Panc1 (cell line): ENCODE measurements around the gene EDEM1. TPM values are rescaled to one million over a fixed set of nuclear protein-coding genes. Genes with fewer than 3 reads are reported as not detected.

Experiments used
- ATAC-seq: fragments of 200-7000 bp; cut with Tn5 transposase; 2 replicates; pipeline ENCODE4 v1.9.1; 2020; ENCODE audit warnings: mild to moderate bottlenecking, moderate library complexity
- BruUV-seq: library from RNA; stranded (reverse); fragments of 400-500 nt; replicated peaks from 2 replicates; lab custom pipeline; 2021; lab: Mats Ljungman, UMichigan
- CTCF ChIA-PET: fragments of 300-600 bp; sonication (Branson Sonifier 250); formaldehyde crosslinking; loops from one replicate; lab custom pipeline; 2022; ENCODE audit warnings: antibody characterized with exemption; lab: Charles Lee
- POLR2A ChIA-PET: fragments of 300-600 bp; sonication (Branson Sonifier 250); formaldehyde crosslinking; loops from one replicate; lab custom pipeline; 2022; ENCODE audit warnings: antibody characterized with exemption; lab: Charles Lee
- DNase-seq: peaks from one replicate; pipeline ENCODE4 v3.0.0-alpha.2; 2010; ENCODE audit warnings: low read depth, low spot score
- H3K27ac ChIP-seq: 2 replicates; pipeline ENCODE4 v1.5.1; 2011; ENCODE audit warnings: mild to moderate bottlenecking, low read length, inconsistent platforms
- H3K27me3 ChIP-seq: fragments of 200-500 bp; sonication (Bioruptor generic); 2 replicates; pipeline ENCODE4 v1.6.0; 2014; ENCODE audit warnings: low read length, inconsistent platforms; ENCODE audit not compliant: control insufficient read depth, insufficient read depth
- H3K36me3 ChIP-seq: fragments of 200-500 bp; sonication (Bioruptor generic); 2 replicates; pipeline ENCODE4 v1.5.1; 2014; ENCODE audit warnings: inconsistent platforms, mild to moderate bottlenecking, low read length, moderate library complexity; ENCODE audit not compliant: control insufficient read depth, insufficient read depth
- H3K4me1 ChIP-seq: 2 replicates; pipeline ENCODE4 v1.5.1; 2011; ENCODE audit warnings: inconsistent platforms, mild to moderate bottlenecking, low read length, moderate library complexity; ENCODE audit not compliant: control insufficient read depth, insufficient read depth
- H3K4me3 ChIP-seq, 2 experiments: 2 replicates each; pipeline ENCODE4 v1.5.1; 2011 to 2012; ENCODE audit warnings: low read depth in 2 of 2, low read length in 2 of 2, mild to moderate bottlenecking in 2 of 2, inconsistent platforms in 1 of 2, moderate library complexity in 1 of 2
- H3K9me3 ChIP-seq: fragments of 200-500 bp; sonication (Bioruptor generic); 2 replicates; pipeline ENCODE4 v1.5.1; 2014; ENCODE audit warnings: low read depth, mild to moderate bottlenecking, inconsistent platforms, low read length, moderate library complexity; ENCODE audit not compliant: control insufficient read depth, insufficient read depth
- POLR2AphosphoS5 ChIP-seq: IDR thresholded peaks from 2 replicates; pipeline ENCODE4 v1.6.1; 2012; ENCODE audit warnings: mild to moderate bottlenecking, low read depth, low read length, moderate library complexity
- SIN3A ChIP-seq: IDR thresholded peaks from 2 replicates; pipeline ENCODE4 v1.6.1; 2012; ENCODE audit warnings: low read depth, mild to moderate bottlenecking, low read length, moderate library complexity, borderline replicate concordance; ENCODE audit not compliant: insufficient read depth
- TCF7L2 ChIP-seq: IDR thresholded peaks from 2 replicates; pipeline ENCODE4 v1.6.1; 2011; ENCODE audit warnings: mild to moderate bottlenecking, low read depth, low read length, inconsistent platforms
- in situ Hi-C: cut with HindIII; loops from 2 replicates; pipeline ENCODE4 v1.10.0; 2016; ENCODE audit warnings: low sequenced_read_pairs, low pct_unique_long_range_greater_than_20kb
- intact Hi-C: fragments of 100-400 bp; cut with micrococcal nuclease; formaldehyde crosslinking; loops from one replicate; pipeline ENCODE4 v1.10.0; 2022; ENCODE audit not compliant: unreplicated experiment
- total RNA-seq: library from RNA; stranded (reverse); gene quantifications from one replicate; pipeline ENCODE4 v1.2.1, GENCODE V29; 2021; ENCODE audit not compliant: unreplicated experiment
- TF ChIP-seq, protein P1 (sequence below): fragments of 450-650 bp; IDR thresholded peaks from 2 replicates; pipeline ENCODE4 v1.5.1; 2017; ENCODE audit warnings: mild to moderate bottlenecking
- TF ChIP-seq, protein P2 (sequence below), 2 experiments: IDR thresholded peaks; 2 replicates each; pipeline ENCODE4 v1.6.1; 2011 to 2012; ENCODE audit warnings: low read depth in 2 of 2, control low read depth in 1 of 2, low read length in 1 of 2, mild to moderate bottlenecking in 1 of 2, moderate library complexity in 1 of 2; ENCODE audit not compliant: insufficient read depth in 1 of 2

The EDEM1 gene
- total RNA-seq, 1 experiment from 2014 or later: 44.6 TPM

DNA sequence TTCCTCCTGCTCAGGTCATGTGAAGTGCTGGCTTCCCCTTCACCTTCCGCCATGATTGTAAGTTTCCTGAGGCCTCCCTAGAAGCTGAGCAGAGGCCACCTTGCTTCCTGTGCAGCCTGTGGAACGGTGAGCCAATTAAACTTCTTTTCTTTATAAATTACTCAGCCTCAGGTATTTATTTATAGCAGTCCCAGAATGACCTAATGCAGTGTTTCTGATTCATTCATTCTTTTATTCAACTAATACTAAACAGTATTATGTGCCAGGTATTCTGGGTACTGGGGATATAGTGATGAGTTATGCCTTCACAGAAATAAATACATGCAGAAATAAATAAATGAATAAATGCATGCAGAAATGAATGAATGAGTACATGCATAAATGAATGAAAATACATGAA is 41.9 kb downstream of the EDEM1 start:
- no peaks in the 10 kb centered on the region for H3K27me3 ChIP-seq
- H3K4me3 ChIP-seq: no peak overlapping the region
- TF ChIP-seq TCF7L2 (no peak), POLR2AphosphoS5 (no peak), SIN3A (no peak)
- TF ChIP-seq, protein P1, sequence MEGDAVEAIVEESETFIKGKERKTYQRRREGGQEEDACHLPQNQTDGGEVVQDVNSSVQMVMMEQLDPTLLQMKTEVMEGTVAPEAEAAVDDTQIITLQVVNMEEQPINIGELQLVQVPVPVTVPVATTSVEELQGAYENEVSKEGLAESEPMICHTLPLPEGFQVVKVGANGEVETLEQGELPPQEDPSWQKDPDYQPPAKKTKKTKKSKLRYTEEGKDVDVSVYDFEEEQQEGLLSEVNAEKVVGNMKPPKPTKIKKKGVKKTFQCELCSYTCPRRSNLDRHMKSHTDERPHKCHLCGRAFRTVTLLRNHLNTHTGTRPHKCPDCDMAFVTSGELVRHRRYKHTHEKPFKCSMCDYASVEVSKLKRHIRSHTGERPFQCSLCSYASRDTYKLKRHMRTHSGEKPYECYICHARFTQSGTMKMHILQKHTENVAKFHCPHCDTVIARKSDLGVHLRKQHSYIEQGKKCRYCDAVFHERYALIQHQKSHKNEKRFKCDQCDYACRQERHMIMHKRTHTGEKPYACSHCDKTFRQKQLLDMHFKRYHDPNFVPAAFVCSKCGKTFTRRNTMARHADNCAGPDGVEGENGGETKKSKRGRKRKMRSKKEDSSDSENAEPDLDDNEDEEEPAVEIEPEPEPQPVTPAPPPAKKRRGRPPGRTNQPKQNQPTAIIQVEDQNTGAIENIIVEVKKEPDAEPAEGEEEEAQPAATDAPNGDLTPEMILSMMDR: no peak
- TF ChIP-seq, protein P2, sequence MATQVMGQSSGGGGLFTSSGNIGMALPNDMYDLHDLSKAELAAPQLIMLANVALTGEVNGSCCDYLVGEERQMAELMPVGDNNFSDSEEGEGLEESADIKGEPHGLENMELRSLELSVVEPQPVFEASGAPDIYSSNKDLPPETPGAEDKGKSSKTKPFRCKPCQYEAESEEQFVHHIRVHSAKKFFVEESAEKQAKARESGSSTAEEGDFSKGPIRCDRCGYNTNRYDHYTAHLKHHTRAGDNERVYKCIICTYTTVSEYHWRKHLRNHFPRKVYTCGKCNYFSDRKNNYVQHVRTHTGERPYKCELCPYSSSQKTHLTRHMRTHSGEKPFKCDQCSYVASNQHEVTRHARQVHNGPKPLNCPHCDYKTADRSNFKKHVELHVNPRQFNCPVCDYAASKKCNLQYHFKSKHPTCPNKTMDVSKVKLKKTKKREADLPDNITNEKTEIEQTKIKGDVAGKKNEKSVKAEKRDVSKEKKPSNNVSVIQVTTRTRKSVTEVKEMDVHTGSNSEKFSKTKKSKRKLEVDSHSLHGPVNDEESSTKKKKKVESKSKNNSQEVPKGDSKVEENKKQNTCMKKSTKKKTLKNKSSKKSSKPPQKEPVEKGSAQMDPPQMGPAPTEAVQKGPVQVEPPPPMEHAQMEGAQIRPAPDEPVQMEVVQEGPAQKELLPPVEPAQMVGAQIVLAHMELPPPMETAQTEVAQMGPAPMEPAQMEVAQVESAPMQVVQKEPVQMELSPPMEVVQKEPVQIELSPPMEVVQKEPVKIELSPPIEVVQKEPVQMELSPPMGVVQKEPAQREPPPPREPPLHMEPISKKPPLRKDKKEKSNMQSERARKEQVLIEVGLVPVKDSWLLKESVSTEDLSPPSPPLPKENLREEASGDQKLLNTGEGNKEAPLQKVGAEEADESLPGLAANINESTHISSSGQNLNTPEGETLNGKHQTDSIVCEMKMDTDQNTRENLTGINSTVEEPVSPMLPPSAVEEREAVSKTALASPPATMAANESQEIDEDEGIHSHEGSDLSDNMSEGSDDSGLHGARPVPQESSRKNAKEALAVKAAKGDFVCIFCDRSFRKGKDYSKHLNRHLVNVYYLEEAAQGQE (IDR thresholded peaks at IDR 0.05; ENCODE audit: insufficient read depth in 1 of 2, low read depth in 2 of 2, low read length in 1 of 2): no peak
- ATAC-seq: no peak
- in situ Hi-C loops (no loop called here), intact Hi-C loops (no loop called here)
- H3K9me3 ChIP-seq: no peaks in the 10 kb centered on the region
- H3K4me1 ChIP-seq: no peaks in the 10 kb centered on the region
- ChIA-PET CTCF (no interaction called here), POLR2A (no interaction called here)
- DNase-seq: no peak
- BruUV-seq: no TSS peak
- no peaks in the 10 kb centered on the region for H3K36me3 ChIP-seq
- no peak overlapping the region for H3K27ac ChIP-seq

DNA sequence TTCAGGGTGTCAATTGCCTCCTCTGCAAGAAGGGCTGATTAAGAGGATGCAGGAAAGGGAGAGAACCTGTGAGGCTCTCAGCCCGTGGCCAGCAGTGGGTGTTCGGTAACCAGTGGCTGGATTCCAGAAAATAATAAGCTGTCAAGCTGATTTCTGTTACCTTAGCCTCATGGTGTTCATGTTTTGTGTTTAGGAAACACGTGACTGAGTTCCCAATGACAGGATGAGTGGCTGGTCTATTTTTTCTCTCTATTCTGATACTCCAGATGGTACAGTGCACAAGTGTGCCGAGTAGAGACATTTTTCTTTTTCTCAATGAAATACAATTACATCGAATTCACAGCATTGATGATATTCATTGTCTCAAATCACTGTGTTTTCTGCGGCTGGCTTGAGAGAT is 43.6 kb downstream of the EDEM1 start:
- POLR2A ChIA-PET: no interaction called here
- in situ Hi-C loops: no loop called here
- no peak overlapping the region for H3K4me3 ChIP-seq
- no peak for DNase-seq
- no peaks in the 10 kb centered on the region for H3K9me3 ChIP-seq
- CTCF ChIA-PET: no interaction called here
- no TSS peak for BruUV-seq
- ATAC-seq: no peak
- intact Hi-C loops: no loop called here
- no peaks in the 10 kb centered on the region for H3K36me3 ChIP-seq
- TF ChIP-seq, protein P1: no peak
- TF ChIP-seq TCF7L2 (no peak), POLR2AphosphoS5 (no peak), SIN3A (no peak)
- TF ChIP-seq, protein P2 (IDR thresholded peaks at IDR 0.05; ENCODE audit: insufficient read depth in 1 of 2, low read depth in 2 of 2, low read length in 1 of 2): no peak
- no peaks in the 10 kb centered on the region for H3K4me1 ChIP-seq
- no peaks in the 10 kb centered on the region for H3K27me3 ChIP-seq
- no peak overlapping the region for H3K27ac ChIP-seq
